ENCODE measurements around the gene RAB31.

DNA sequence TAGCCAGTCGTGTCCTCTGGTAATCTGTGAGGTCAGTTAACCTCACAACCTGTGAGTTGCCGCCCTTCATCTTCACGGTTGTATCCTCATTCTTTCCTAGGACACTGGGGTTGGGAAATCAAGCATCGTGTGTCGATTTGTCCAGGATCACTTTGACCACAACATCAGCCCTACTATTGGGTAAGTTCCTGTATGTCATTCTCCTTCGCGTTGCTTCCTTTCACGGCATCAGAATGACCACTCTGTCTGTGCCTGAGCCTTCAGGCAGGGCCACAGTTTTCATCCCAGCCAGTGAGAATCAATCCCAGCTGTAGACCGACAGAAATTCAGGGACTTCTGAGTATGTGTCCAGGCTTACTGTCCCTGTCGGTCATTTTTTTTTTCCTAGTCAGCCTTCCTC, 67.1 kb downstream of the RAB31 start:
- TF ChIP-seq, protein P1, sequence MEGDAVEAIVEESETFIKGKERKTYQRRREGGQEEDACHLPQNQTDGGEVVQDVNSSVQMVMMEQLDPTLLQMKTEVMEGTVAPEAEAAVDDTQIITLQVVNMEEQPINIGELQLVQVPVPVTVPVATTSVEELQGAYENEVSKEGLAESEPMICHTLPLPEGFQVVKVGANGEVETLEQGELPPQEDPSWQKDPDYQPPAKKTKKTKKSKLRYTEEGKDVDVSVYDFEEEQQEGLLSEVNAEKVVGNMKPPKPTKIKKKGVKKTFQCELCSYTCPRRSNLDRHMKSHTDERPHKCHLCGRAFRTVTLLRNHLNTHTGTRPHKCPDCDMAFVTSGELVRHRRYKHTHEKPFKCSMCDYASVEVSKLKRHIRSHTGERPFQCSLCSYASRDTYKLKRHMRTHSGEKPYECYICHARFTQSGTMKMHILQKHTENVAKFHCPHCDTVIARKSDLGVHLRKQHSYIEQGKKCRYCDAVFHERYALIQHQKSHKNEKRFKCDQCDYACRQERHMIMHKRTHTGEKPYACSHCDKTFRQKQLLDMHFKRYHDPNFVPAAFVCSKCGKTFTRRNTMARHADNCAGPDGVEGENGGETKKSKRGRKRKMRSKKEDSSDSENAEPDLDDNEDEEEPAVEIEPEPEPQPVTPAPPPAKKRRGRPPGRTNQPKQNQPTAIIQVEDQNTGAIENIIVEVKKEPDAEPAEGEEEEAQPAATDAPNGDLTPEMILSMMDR (IDR thresholded peaks at IDR 0.05): no peak
- TF ChIP-seq POLR2A (IDR thresholded peaks at IDR 0.05): no peak
